ENCODE results near the gene XYLB. TPM values are rescaled to one million over a fixed set of nuclear protein-coding genes. Genes with fewer than 3 reads are reported as not detected.

XYLB gene
- total RNA-seq, 1 experiment from 2014 or later = 3.3 TPM

GRCh38 chr3:38359038-38359437 lies 12.5 kb downstream of the XYLB start (continued):
- TF ChIP-seq ATF2 (CRISPR knock-in tag; IDR thresholded peaks at IDR 0.05; ENCODE audit: borderline replicate concordance, low read depth) (no peak), NFE2L1 (CRISPR knock-in tag; IDR thresholded peaks at IDR 0.05) (no peak), ZNF512 (CRISPR knock-in tag; IDR thresholded peaks at IDR 0.05; ENCODE audit: borderline replicate concordance) (no peak)

- H3K27ac Mint-ChIP-seq = no peak overlapping the region
- H3K27me3 Mint-ChIP-seq (ENCODE audit: low read depth) = no peaks in the 10 kb centered on the region
- peaks cover 29% of the 10 kb centered on the region for H3K9me3 Mint-ChIP-seq
- ATAC-seq (no peak), DNase-seq (ENCODE audit: low spot score) (no peak)
- TF ChIP-seq HMGA2 (CRISPR knock-in tag; IDR thresholded peaks at IDR 0.05) = no peak
- no peaks in the 10 kb centered on the region for H3K4me1 Mint-ChIP-seq
- H3K36me3 Mint-ChIP-seq = peaks cover 36% of the 10 kb centered on the region
- POLR2A ChIA-PET = no interaction called here
- H3K4me3 Mint-ChIP-seq = no peak overlapping the region
- CTCF ChIA-PET = no interaction called here
Measured at GRCh38 chr3:38360345-38360744, 13.8 kb downstream of the XYLB start.

- Mint-ChIP-seq H3K27me3 (ENCODE audit: low read depth) (no peaks in the 10 kb centered on the region), H3K4me1 (no peaks in the 10 kb centered on the region), H3K9me3 (peaks cover 29% of the 10 kb centered on the region), H3K36me3 (peaks cover 36% of the 10 kb centered on the region), H3K4me3 (no peak overlapping the region), H3K27ac (no peak overlapping the region)
- ATAC-seq (no peak), DNase-seq (ENCODE audit: low spot score) (no peak)
- POLR2A ChIA-PET = no interaction called here
- TF ChIP-seq SMAD4 (CRISPR knock-in tag; IDR thresholded peaks at IDR 0.05) = no peak
- CTCF ChIA-PET = no interaction called here
Measured at GRCh38 chr3:38361496-38361895, 14.9 kb downstream of the XYLB start.

GRCh38 chr3:38362825-38363224 lies 16.2 kb downstream of the XYLB start:
- H3K36me3 Mint-ChIP-seq = peaks cover 27% of the 10 kb centered on the region

GRCh38 chr3:38364721-38365400 lies 18.3 kb downstream of the XYLB start:
- no peaks in the 10 kb centered on the region for H3K4me1 Mint-ChIP-seq
- CTCF ChIA-PET = interaction anchor here (0.5 to 0.6 kb wide), 2 partner anchors 66 to 86 kb away, joined by 3 read pairs; no protein-coding TSS in a partner anchor
- H3K4me3 Mint-ChIP-seq = no peak overlapping the region
- H3K27me3 Mint-ChIP-seq (ENCODE audit: low read depth) = no peaks in the 10 kb centered on the region
- ATAC-seq (no peak), DNase-seq (ENCODE audit: low spot score) (no peak)
- POLR2A ChIA-PET = no interaction called here
- H3K36me3 Mint-ChIP-seq = peaks cover 28% of the 10 kb centered on the region
- peaks cover 16% of the 10 kb centered on the region for H3K9me3 Mint-ChIP-seq
- H3K27ac Mint-ChIP-seq = no peak overlapping the region
- TF ChIP-seq ELF4 (CRISPR knock-in tag; IDR thresholded peaks at IDR 0.05; ENCODE audit: low read depth) (no peak), ATF1 (CRISPR knock-in tag; IDR thresholded peaks at IDR 0.05) (no peak), CTCF (IDR thresholded peaks at IDR 0.05) (no peak), ZBTB43 (CRISPR knock-in tag; IDR thresholded peaks at IDR 0.05) (no peak), CREM (CRISPR knock-in tag; IDR thresholded peaks at IDR 0.05) (no peak), MAX (CRISPR knock-in tag; IDR thresholded peaks at IDR 0.05) (no peak), FOXJ3 (CRISPR knock-in tag; IDR thresholded peaks at IDR 0.05; ENCODE audit: borderline replicate concordance) (no peak), CDX4 (CRISPR knock-in tag; IDR thresholded peaks at IDR 0.05; ENCODE audit: borderline replicate concordance) (no peak), ZNF671 (CRISPR knock-in tag; IDR thresholded peaks at IDR 0.05) (no peak), GTF2I (CRISPR knock-in tag; conservative IDR thresholded peaks at IDR 0.05) (no peak), NFATC4 (CRISPR knock-in tag; IDR thresholded peaks at IDR 0.05) (no peak)

More at GRCh38 chr3:38362825-38363224, 16.2 kb downstream of the XYLB start:
- Mint-ChIP-seq H3K4me1 (no peaks in the 10 kb centered on the region), H3K4me3 (no peak overlapping the region), H3K9me3 (peaks cover 22% of the 10 kb centered on the region), H3K27ac (no peak overlapping the region), H3K27me3 (ENCODE audit: low read depth) (no peaks in the 10 kb centered on the region)
- DNase-seq (ENCODE audit: low spot score) = no peak
- ChIA-PET CTCF (no interaction called here), POLR2A (no interaction called here)
- TF ChIP-seq CREB1 (CRISPR knock-in tag; IDR thresholded peaks at IDR 0.05) (no peak), E2F5 (CRISPR knock-in tag; IDR thresholded peaks at IDR 0.05) (no peak), ZNF416 (CRISPR knock-in tag; IDR thresholded peaks at IDR 0.05) (no peak), SP1 (CRISPR knock-in tag; conservative IDR thresholded peaks at IDR 0.05) (no peak)
- ATAC-seq = no peak
